ENCODE results near the gene BRAT1. TPM values are rescaled to one million over a fixed set of nuclear protein-coding genes. Genes with fewer than 3 reads are reported as not detected.
"Not testable (repeated sequence)": the region's sequence is repeated elsewhere in the genome, so short reads cannot be mapped to it uniquely, and the experiment has no call there.

Gene BRAT1
- total and polyA plus RNA-seq, 8 donors: 16.3 to 119 (median 27.4) TPM

GRCh38 chr7:2532816-2533215 lies 22.5 kb downstream of the BRAT1 start:
- 81 to 89% (median 84%) methylated on average over 3 to 7 of the region's 8 CpGs; no CpG with 5 or more reads in 1 of the 5 donors for WGBS, 5 donors
- Histone ChIP-seq H3K36me3 (peaks cover 3 to 13% (median 9%) of the 10 kb centered on the region in 4 donors), H3K27me3 (peaks cover 0 to 22% (median 0%) of the 10 kb centered on the region in 3 donors), H3K4me1 (peaks cover 39 to 41% (median 40%) of the 10 kb centered on the region in 4 donors)
- H3K4me3 ChIP-seq; H3K9me3 ChIP-seq; intact Hi-C loops (cut with DNase I; ENCODE audit: low total_unique reads); H3K27ac ChIP-seq; DNase-seq: not testable (repeated sequence)

- WGBS, 5 donors: 60 to 79% (median 74%) methylated on average over 1 to 13 of the region's 15 CpGs
- H3K9me3 ChIP-seq; intact Hi-C loops (cut with DNase I; ENCODE audit: low total_unique reads); H3K4me3 ChIP-seq; H3K27ac ChIP-seq: not testable (repeated sequence)
- peak in 1 of 2 donors; percentile 23 for DNase-seq
- peaks cover 0 to 22% (median 0%) of the 10 kb centered on the region in 3 donors for H3K27me3 ChIP-seq
- peaks cover 44 to 46% (median 45%) of the 10 kb centered on the region in 4 donors for H3K4me1 ChIP-seq
- peaks cover 0 to 15% (median 6%) of the 10 kb centered on the region in 4 donors for H3K36me3 ChIP-seq
These were observed 23.0 kb downstream of the BRAT1 start for GRCh38 chr7:2532199-2532772.

- H3K4me3 ChIP-seq; intact Hi-C loops (cut with DNase I; ENCODE audit: low total_unique reads); H3K27ac ChIP-seq; H3K9me3 ChIP-seq: not testable (repeated sequence)
- Histone ChIP-seq H3K27me3 (peaks cover 0 to 27% (median 0%) of the 10 kb centered on the region in 3 donors), H3K36me3 (peaks cover 4 to 21% (median 10%) of the 10 kb centered on the region in 4 donors), H3K4me1 (peaks cover 49 to 51% (median 50%) of the 10 kb centered on the region in 4 donors)
- peak in 1 of 2 donors; percentile 40 for DNase-seq
- 28 to 58% (median 47%) methylated on average over 8 to 17 of the region's 17 CpGs; no CpG with 5 or more reads in 1 of the 5 donors for WGBS, 5 donors
These were observed 23.6 kb downstream of the BRAT1 start for GRCh38 chr7:2531796-2532110.

- peaks cover 9 to 26% (median 16%) of the 10 kb centered on the region in 4 donors for H3K36me3 ChIP-seq
- peaks cover 53 to 57% (median 55%) of the 10 kb centered on the region in 4 donors for H3K4me1 ChIP-seq
- H3K9me3 ChIP-seq; intact Hi-C loops (cut with DNase I; ENCODE audit: low total_unique reads); H3K4me3 ChIP-seq: not testable (repeated sequence)
- 23 to 61% (median 26%) methylated on average over 11 to 43 of the region's 43 CpGs for WGBS, 5 donors
- peaks cover 0 to 33% (median 0%) of the 10 kb centered on the region in 3 donors for H3K27me3 ChIP-seq
- peak overlapping the region; percentile 63 to 92 (median 88) for H3K27ac ChIP-seq
- peak in 1 of 2 donors; percentile 41 for DNase-seq
These were observed 24.1 kb downstream of the BRAT1 start for GRCh38 chr7:2530994-2531795.

GRCh38 chr7:2530071-2530987 lies 25.0 kb downstream of the BRAT1 start:
- WGBS, 5 donors: 45 to 72% (median 61%) methylated on average over 14 to 16 of the region's 16 CpGs
- peaks cover 62 to 66% (median 63%) of the 10 kb centered on the region in 4 donors for H3K4me1 ChIP-seq

More at GRCh38 chr7:2530071-2530987, 25.0 kb downstream of the BRAT1 start:
- peak overlapping the region; percentile 63 to 92 (median 88) for H3K27ac ChIP-seq
- no peak overlapping the region for H3K4me3 ChIP-seq
- DNase-seq: peak in 1 of 2 donors; percentile 80
- H3K27me3 ChIP-seq: peaks cover 0 to 40% (median 0%) of the 10 kb centered on the region in 3 donors
- peak in 2 of 3 donors; percentile 4 to 29 for TF ChIP-seq POLR2AphosphoS5 (IDR thresholded peaks at IDR 0.05)
- no peak for TF ChIP-seq CTCF (IDR thresholded peaks at IDR 0.05)
- peaks cover 9 to 35% (median 25%) of the 10 kb centered on the region in 4 donors for H3K36me3 ChIP-seq
- intact Hi-C loops (cut with DNase I; ENCODE audit: low total_unique reads): no loop called here
- H3K9me3 ChIP-seq: no peaks in the 10 kb centered on the region
